GM12875 (cell line): ENCODE data around the gene FASTK.

Source experiments
- H3K4me3 ChIP-seq: one replicate; pipeline ENCODE4 v1.5.1; 2011; ENCODE audit warnings: low read depth, low read length, control low read depth
- TF ChIP-seq, protein P1 (sequence below): IDR thresholded peaks from 2 replicates; pipeline ENCODE4 v1.5.1; 2011; ENCODE audit warnings: low read depth, mild to moderate bottlenecking, control low read depth, inconsistent platforms, low read length, moderate library complexity, borderline replicate concordance; ENCODE audit not compliant: insufficient read depth

Gene FASTK

DNA sequence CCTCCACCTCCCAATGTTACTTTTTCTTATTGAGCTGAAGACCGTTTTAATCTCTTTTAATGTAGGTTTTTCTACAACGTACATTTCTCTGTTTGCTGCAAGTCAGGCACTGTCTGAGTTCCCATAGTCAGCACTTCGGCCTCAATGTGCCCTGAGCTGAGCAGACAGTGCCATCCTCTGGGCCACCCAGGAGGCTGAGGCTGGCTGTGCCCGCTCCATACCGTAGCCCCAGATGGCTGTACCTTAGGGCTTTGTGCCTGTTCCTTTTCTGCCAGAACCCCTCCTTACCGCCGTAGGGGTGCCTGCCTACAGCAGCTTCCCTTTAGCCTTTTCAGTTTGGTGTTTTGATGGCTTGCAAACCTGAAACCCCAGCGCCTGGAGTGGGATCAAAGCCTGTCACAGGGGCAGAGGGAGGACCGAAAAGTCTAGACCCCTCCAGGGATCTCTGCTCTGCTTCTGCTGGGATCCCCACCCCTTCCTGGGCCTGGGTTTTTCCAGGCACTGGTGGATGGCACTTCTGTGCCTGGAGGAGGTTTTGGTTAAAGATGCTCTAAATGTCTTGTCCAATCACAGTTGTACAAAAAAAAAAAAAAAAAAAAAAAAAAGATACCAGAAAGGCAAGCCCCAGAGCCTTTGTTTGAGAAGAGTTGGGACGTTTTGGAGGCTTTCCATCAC is 14.7 kb upstream of the FASTK start:
- H3K4me3 ChIP-seq = no peak overlapping the region
- TF ChIP-seq, protein P1, sequence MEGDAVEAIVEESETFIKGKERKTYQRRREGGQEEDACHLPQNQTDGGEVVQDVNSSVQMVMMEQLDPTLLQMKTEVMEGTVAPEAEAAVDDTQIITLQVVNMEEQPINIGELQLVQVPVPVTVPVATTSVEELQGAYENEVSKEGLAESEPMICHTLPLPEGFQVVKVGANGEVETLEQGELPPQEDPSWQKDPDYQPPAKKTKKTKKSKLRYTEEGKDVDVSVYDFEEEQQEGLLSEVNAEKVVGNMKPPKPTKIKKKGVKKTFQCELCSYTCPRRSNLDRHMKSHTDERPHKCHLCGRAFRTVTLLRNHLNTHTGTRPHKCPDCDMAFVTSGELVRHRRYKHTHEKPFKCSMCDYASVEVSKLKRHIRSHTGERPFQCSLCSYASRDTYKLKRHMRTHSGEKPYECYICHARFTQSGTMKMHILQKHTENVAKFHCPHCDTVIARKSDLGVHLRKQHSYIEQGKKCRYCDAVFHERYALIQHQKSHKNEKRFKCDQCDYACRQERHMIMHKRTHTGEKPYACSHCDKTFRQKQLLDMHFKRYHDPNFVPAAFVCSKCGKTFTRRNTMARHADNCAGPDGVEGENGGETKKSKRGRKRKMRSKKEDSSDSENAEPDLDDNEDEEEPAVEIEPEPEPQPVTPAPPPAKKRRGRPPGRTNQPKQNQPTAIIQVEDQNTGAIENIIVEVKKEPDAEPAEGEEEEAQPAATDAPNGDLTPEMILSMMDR = no peak

GRCh38 chr7:151094675-151095074 is 14.1 kb upstream of the FASTK start:
- TF ChIP-seq, protein P1 = no peak
- no peak overlapping the region for H3K4me3 ChIP-seq

DNA sequence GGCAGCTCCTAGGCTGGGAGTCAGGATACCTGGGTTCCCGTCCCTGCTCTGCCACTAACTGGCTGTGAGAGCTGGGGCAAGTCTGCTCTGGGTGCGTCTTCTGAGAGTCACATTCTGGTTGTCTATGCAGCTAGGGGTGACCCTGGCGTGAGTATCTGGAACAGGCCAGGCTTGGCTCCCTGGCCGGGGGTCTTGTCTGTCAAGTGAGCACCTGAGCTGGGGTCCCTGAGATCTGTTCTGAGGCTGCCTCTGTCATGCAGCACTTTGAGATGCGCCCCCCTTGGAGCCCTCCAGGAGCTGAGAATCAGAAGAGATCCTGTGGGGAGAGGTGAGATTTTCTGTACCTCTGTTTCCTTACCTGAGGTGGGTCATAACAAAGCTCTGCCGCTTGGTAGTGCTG is 13.1 kb upstream of the FASTK start:
- H3K4me3 ChIP-seq = no peak overlapping the region
- TF ChIP-seq, protein P1 = no peak

GRCh38 chr7:151091988-151092387 is 11.4 kb upstream of the FASTK start:
- TF ChIP-seq, protein P1 = no peak
- no peak overlapping the region for H3K4me3 ChIP-seq

- H3K4me3 ChIP-seq = no peak overlapping the region
- TF ChIP-seq, protein P1 = peak; percentile 79
These were observed 10.8 kb upstream of the FASTK start for GRCh38 chr7:151091431-151091830.

DNA sequence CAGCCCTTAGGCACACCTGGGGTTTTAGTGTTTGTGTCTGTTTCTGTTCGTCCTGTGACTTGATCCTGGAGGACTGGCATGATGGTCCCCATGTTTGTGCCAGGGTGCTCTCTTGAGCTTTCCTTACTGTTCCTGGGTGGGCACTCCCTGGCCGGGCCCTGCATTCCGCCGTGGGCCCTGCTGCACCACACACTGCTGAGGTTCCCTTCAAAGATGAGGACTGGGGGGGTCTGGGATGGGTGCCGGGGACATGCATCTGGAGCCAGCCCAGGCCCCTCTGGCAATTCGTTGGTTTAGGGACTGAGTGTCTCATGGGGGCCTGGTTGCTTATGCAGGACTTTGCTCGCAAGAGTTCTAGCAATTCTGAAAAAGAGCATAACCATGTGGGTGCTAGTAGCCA is 10.4 kb upstream of the FASTK start:
- H3K4me3 ChIP-seq = no peak overlapping the region
- TF ChIP-seq, protein P1 = no peak
